Activated CD8-positive, alpha-beta memory T cell treated with anti-CD3 and anti-CD28 coated beads, Interleukin-2, amount 50 U/mL, for 24 hours (primary cell): ENCODE results near the gene DROSHA.

ENCODE experiments used
- DNase-seq: peaks from one replicate; pipeline ENCODE4 v3.0.0-alpha.2; 2020; ENCODE audit errors: extremely low read depth

The DROSHA gene

GRCh38 chr5:31465291-31465690 is 66.6 kb downstream of the DROSHA start:
- DNase-seq = no peak

GRCh38 chr5:31464081-31464480 is 67.8 kb downstream of the DROSHA start:
- no peak for DNase-seq

- no peak for DNase-seq
Observed at GRCh38 chr5:31463351-31463750, 68.5 kb downstream of the DROSHA start.

GRCh38 chr5:31459594-31459993 is 72.3 kb downstream of the DROSHA start:
- DNase-seq = no peak

GRCh38 chr5:31455172-31455571 is 76.7 kb downstream of the DROSHA start:
- DNase-seq = no peak

- no peak for DNase-seq
Observed at GRCh38 chr5:31453522-31453921, 78.4 kb downstream of the DROSHA start.

- DNase-seq = no peak
Observed at GRCh38 chr5:31452314-31452713, 79.6 kb downstream of the DROSHA start.

- no peak for DNase-seq
Observed at GRCh38 chr5:31449962-31450361, 81.9 kb downstream of the DROSHA start.

GRCh38 chr5:31449174-31449573 is 82.7 kb downstream of the DROSHA start:
- DNase-seq = no peak

- DNase-seq = no peak
Observed at GRCh38 chr5:31445041-31445600, 86.8 kb downstream of the DROSHA start.

- no peak for DNase-seq
Observed at GRCh38 chr5:31443572-31443971, 88.3 kb downstream of the DROSHA start.

GRCh38 chr5:31442058-31442745 is 89.7 kb downstream of the DROSHA start:
- DNase-seq = no peak

- no peak for DNase-seq
Observed at GRCh38 chr5:31436851-31437250, 95.0 kb downstream of the DROSHA start.

GRCh38 chr5:31435730-31436129 is 96.2 kb downstream of the DROSHA start:
- DNase-seq = no peak

GRCh38 chr5:31434898-31435297 is 97.0 kb downstream of the DROSHA start:
- DNase-seq = no peak

GRCh38 chr5:31433229-31433628 is 98.7 kb downstream of the DROSHA start:
- DNase-seq = no peak

- no peak for DNase-seq
Observed at GRCh38 chr5:31427724-31428309, 104.1 kb downstream of the DROSHA start.

- no peak for DNase-seq
Observed at GRCh38 chr5:31427013-31427723, 104.7 kb downstream of the DROSHA start.

GRCh38 chr5:31421806-31422586 is 109.9 kb downstream of the DROSHA start:
- DNase-seq = no peak

- DNase-seq = no peak
Observed at GRCh38 chr5:31417512-31417911, 114.4 kb downstream of the DROSHA start.

- no peak for DNase-seq
Observed at GRCh38 chr5:31416547-31416946, 115.3 kb downstream of the DROSHA start.

- no peak for DNase-seq
Observed at GRCh38 chr5:31415960-31416359, 115.9 kb downstream of the DROSHA start.
